CD4-positive, alpha-beta T cell treated with Interleukin-4 for 4 hours (primary cell): Measurements from ENCODE around the gene KANK2.

Experiments
- DNase-seq: peaks from one replicate; pipeline ENCODE4 v3.0.0-alpha.2; 2020

Gene KANK2

DNA sequence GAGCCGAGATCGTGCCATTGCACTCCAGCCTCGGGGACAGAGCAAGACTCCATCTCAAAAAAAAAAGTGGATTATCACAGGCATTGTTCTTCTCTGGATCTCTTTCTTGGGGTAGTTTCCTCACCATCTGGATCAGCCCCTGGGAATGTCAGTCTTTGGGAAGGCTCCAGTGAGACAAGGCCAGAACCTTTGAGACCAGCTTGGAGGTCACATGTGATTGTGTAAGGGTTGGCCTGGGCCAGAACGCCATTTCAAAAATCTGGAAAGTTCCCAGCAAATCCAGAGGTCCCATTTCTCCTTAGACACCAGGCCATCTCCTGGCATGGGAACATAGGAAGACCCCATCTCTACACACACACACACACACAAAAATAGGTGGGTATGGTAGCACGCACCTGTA is 27.8 kb upstream of the KANK2 start:
- DNase-seq, result no peak

DNA sequence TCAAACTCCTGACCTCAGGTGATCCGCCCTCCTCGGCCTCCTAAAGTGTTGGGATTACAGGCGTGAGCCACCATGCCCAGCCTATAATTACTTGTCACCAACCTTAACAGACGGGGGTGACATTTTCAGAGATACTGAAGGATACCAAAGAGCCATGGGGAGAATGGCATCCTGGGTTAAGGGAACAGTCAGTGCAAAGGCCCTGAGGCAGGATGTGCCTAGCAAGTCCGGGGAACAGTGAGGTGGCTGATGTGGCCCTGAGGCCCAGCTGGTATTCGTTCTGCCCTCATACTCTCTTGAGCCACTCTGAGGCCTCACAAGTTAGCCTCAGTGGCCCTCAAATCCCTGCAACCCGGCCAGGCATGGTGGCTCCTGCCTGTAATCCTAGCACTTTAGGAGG is 27.1 kb upstream of the KANK2 start:
- DNase-seq, result no peak

DNA sequence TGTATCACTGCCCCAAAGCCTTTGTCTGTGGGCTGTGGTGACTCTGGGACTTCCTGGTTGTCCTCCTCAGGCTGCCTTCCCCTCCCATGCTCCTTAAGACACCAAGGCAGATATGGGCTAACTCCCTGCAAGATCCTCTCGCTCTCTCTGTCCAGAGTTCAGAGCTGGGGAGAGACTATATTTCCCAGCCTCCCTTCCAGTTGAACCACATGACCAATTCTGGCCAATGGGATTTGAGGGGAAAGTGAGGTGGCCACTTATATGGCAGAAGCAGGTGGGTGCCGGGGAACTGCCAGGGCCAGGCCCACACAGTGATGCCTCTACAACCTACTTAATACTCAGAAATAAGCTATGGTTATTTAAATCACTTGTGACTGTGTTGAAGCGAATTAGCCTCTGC is 25.9 kb upstream of the KANK2 start:
- DNase-seq, result no peak

DNA sequence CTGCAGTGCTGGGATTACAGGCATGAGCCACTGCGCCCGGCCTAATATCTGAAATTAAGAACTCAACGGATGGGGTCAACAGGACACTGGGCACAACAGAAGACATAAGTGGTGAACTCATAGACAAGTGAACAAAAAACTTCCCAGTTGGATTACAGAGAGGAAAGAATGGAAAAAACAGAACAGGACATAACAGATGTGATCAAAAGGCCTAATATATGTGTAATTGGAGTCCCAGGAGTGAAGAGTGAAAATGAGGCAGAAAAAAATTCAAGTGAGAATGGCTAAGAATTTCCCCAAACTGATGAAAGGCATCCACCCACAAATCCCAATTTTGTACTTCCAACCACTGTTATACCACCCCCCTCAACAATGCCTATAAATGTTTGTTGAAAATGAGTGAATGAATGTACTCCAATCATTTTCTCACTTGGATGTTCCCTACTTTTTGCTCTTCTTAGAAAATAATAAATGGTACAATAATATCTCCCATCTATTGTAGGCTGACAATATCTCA is 23.8 kb upstream of the KANK2 start:
- no peak for DNase-seq

DNA sequence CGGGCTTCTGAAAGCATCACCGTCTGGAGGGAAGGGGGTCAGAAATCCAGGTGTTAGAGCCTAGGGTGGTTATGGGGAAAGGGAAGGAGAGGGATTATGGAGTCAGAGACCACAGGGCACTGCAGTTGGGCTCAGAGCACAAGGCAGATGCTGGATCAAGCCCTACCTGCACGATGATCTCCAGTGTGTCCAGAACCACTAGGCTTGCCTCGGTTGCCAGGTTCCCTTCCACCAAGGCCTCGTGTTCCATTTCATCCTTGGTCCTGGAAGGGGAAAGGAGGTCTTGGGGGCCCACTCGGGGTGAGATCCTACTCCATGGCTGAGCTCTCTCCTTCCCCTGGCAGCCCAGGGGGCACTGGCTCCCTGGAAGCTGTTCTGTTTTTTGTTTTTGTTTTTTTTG is 17.0 kb upstream of the KANK2 start:
- DNase-seq, result no peak

DNA sequence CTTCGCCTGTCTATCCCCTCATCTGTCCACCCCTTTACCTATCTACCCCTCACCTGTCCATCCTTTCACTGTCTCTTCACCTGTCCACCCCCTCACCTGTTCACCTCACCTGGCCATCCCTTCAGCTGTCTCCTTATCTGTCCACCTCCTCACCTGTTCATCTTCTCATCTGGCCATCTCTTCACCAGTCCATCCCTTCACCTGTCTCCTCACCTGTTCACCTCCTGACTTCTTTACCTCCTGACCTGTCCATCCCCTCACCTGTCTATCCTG is 13.2 kb upstream of the KANK2 start:
- DNase-seq, result no peak

DNA sequence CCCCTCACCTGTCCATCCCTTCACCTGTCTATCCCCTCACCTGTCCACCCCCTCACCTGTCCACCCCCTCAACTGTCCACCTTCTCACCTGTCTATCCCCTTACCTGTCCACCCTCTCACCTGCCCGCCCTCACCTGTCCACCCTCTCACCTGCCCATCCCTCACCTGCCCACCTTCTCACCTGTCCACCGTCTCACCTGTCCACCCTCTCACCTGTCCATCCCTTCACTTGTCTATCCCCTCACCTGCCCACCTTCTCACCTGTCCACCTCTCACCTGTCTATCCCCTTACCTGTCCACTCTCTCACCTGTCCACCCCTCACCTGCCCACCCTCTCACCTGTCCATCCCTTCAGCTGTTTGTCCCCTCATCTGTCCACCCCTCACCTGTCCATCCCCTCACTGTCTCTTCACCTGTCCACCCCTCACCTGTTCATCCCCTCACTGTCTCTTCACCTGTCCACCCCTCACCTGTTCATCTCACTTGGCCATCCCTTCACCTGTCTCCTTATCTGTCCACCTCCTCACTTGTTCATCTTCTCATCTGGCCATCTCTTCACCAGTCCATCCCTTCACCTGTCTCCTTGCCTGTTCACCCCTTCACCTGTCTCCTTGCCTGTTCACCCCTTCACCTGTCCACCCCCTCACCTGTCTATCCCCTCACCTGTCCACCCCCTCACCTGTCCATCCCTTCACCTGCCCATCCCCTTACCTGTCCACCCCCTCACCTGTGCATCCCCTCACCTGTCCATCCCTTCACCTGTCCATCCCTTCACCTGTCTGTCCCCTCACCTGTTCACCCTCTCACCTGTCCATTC is 12.7 kb upstream of the KANK2 start:
- no peak for DNase-seq

DNA sequence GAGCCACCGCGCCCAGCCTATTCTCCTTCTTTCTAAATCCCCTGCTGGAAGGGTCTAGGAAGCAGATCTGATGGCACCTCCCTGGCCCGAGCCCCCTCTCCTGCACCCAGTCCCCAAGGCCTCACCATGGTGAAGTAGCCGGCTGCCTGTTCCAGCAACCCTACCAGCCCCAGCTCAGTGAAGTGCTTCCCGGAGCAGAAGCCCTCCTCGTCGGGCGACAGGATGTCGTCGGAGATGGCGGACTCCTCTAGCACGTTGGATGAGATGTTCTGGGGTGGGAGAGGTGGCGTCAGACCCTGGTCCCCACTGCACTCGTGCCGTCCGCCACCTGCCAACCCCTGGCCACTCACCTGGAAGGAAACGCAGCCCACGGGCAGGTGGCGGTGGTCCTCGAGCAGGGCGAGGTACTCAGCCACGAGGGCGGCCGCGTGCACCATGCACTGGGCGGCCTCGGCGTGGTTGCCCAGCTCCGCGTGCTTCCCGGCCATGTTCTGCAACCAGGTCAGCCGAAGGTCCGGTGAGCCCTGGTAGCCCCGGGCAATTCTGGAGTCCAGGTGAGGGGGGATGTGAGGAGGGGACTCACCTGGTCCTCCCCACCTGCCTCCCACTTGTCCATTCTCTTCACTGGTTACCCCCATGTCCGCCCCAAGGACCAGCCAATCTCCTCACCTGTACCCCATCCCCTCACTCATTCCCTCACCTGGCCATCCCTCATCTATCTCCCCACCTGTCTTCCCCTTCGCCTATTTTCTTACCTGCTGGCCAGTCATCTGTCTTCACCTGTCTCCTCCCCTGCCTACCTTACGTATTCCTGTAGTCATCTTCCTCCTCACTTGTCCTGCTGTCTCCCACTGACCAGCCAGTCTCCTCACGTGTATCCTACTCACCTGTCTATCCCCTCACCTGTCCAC is 11.5 kb upstream of the KANK2 start:
- no peak for DNase-seq

DNA sequence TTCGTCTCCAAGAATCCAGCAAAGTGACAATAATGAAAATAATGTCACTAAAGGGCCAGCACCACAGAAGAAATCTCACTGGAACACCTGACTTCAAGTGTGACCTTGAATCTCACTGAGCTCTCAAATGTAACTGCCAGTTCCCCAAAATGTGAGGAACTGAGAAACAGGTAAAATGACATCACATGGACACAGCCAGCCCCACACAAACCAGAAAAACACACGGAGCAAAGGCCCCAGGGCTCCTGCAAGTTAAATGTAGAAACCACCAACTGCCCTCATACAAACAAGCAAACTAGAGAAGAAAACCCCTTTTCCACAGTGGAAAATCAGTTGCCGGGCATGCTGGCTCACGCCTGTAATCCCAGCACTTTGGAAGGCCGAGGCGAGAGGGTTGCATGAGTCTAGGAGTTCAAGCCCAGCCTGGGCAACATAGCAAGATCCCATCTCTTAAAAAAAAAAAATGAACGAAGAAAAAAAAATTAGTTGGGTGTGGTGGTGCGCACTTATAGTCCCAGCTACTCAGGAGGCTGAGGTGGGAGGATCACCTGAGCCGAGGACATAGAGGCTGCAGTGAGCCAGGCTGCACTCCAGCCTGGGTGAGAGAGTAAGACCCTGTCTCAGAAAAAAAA is 8.7 kb upstream of the KANK2 start:
- DNase-seq, result no peak

DNA sequence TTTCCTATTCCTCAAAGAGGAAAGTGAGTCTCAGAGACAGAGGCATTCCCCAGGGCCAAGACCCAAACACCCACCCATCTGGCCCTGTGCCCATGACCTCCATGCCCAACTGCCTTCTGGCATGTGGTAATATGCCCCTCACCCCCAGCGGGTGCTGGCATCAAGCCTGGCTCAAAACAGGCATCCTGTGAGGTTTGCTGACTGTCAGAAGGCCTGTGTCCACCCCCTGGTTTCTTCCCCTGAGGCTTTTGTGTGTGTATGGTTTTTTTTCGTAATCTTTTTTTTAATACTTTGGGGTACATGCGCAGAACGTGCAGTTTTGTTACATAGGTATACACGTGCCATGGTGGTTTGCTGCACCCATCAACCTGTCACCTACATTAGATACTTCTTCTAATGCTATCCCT is 7.6 kb upstream of the KANK2 start:
- no peak for DNase-seq

DNA sequence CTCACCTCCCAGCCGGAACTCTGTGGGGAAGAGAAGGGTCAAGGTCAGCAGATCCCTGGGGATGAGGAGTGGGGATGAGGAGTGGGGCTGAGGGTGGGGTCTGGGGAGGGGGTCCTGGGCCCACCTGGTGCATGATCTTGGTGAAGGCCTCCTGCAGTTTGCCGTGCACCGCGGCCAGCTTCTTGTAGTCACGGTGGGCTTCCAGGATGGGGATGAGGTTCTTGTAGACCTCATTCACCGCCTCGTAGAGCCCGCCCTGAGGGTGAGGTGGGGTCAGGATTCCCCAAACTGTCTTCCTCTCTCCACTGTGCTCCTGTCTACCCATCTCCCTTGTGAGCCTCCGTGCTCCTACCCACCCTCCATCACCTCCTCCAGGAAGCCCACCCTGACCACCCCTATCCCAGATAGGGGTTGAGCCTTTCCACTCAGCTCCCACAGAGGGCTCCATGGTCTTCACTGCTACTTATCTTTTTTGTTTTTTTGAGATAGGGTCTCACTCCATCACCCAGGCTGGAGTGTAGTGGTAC is 6.8 kb upstream of the KANK2 start:
- no peak for DNase-seq

DNA sequence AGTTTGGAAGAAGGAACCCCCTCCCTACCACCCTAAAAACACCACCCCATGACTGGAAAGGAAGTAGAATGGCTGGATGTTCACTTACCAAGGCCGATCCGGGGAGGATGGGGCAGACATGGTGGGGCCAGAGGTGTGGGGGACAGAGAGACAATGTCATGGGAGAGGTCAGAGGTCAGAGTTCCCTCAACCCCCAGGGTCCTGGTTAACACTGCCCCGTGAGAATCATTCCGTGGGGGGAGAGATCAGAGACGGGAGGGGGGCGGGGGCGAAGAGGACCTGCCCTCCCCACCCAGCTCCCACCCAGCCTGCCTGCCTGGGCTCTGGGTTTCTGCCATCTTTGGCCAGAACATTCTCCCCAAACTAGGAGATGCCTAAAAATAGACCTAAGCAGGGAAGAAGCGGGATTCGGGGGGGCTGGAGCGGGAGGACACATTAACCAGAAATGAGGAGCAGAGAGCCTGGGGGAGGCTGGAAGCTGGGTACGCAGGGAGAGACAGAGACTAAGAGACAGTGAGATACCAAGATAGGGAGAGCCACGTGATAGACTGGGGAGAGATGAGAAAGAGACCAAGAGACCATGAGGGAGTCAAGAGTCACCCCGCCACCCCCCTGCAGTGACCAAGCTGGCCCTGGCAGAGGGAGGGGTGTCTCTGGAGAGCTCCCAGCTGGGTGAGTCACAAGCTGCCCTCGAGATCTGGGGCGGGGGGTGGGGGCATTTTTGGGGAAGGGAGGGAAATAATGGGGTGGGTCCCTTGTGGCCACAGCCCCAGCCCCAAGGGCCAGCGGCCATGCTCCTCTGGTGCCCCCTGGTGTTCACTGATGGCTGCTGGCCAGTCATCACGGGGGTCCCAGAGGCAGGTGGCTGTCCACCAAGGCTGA is 6.1 kb upstream of the KANK2 start:
- DNase-seq, result no peak

DNA sequence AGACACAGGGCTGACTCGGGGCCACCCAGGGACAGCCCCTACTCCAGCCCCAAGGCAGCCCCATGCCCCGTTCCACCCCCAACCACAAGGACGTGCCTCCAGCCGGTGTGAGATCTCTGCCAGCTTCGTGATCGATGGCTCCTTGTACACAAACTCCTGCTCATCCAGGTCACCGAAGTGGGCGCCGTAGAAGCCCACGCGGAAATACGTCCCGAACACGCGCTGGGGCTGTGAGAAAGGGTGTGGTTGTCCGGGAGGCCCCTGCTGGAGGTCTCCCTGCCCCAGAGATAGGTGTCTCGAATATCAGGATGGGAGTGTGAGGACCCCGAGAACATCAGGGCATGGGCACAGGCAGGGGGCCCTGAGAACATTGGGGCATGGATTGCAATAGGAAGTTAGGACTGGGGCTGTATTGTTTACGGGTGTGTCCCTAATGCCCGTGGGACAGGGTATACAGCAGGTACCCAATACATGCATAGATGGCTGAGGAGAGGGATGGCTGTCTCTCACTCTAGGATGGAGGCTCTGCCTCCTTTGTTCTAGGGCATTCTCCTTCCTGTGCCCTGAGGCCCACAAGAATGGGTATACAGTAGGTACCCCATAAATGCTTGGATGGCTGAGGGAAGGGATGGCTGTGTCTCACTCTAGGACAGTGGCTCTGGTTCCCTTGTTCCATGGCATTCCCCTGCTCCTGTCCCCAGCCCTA is 5.3 kb upstream of the KANK2 start:
- DNase-seq, result no peak

DNA sequence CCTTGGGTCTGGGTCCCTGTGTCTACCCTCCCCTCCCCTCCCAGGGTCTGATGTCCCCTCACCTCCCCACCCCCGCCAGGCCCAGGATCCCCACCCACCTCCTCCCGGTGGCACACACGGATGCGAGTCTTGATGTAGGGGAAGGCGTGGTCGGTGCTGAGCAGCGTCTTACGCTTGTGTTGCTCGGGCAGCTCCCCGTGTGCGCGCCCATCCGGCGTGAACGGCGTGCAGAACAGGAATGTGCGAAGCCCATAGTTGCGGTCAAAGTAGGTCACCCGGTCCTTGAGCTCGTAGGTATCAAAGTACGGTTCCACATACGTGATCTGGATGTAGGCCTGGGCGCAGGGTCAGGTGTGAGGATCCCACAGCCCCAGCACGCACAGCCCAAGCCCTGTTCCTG is 4.4 kb upstream of the KANK2 start:
- DNase-seq, result no peak

DNA sequence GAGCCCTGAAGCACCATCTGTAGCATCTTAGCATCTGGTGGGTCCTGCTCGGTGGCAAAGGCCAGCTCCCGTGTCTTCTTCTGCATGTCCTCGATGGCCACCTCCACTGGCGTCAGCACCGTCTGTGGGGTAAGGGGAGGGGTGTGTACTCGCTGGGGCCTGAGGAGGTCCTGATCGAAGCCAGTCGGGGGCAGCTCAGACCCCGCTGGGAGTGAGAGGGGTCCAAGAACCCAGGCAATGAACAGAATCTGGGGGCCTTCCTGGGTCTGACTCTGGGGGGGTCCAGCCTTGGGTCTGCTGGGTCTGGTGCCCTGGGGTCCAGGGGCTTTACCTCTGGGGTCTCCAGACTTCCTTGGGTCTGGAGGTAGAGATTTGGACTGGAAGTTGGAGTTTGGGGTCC is 3.6 kb upstream of the KANK2 start:
- no peak for DNase-seq

DNA sequence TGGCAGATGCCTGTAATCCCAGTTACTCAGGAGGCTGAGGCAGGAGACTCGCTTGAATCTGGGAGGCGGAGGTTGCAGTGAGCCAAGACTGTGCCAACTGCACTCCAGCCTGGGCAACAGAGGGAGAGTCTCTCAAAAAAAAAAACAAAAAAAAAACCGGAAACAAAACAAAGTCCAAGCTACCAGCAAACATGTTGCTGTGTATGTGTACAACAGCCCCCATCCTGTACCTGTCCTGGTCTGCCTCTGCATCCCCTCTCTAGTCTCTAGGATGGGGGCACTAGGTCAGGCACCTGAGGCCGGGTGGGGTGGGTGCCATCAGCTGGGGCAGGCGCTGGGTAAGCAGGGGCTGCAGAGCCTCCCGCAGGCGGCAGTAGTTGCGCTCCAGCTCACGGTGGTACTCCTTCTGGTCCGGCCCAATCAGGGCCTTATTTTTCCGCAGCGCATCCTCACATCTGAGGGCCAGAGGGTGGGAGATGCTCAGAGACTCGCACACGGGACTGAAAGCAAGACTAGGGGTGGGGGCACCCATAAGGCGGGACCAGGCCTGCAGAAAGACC is 2.8 kb upstream of the KANK2 start:
- no peak for DNase-seq

DNA sequence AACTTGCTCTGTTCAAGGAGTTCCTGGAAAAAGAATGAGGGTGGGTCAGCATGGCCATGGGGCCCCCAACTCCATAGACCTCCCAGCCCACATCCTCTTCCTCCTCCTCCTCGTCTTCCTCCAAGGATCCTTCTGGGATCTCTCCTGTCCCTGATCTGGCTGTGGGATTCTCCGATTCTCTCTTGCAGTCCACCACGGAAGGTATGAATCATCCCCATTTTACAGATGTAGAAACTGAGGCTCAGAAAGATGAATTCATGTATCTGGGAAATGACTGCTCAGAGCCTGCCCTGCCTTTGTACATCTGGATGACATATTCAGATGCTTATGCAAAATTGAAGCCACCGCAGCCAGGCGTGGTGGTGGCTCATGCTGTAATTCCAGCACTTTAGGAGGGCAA is 2.2 kb upstream of the KANK2 start:
- no peak for DNase-seq

DNA sequence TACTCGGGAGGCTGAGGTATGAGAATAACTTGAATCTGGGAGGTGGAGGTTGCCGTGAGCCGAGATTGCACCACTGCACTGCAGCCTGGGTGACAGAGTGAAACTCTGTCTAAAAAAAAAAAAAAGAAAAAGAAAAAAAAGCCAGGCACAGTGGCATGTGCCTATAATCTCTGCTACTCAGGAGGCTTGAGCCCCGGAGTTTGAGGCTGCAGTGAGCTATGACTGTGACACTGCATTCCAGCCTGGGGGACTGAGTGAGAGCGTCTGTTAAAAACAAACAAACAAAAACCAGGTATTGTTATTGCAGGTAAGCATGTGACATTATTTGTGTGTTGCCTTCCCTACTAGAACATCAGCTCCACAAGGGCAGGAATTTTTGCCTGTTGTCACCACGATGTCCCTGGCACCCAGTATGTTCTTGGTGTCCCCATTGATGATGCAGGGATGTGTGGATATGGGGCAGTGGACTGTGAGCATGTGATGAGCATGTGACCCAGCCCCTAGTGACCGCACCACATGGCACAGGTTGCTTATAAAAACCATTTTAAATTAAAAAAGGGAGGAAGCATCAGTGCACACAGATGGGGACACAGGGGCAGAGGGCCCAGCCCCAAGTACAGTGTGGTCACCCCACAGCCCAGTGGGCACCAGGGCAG is 1.6 kb upstream of the KANK2 start:
- DNase-seq, result no peak

DNA sequence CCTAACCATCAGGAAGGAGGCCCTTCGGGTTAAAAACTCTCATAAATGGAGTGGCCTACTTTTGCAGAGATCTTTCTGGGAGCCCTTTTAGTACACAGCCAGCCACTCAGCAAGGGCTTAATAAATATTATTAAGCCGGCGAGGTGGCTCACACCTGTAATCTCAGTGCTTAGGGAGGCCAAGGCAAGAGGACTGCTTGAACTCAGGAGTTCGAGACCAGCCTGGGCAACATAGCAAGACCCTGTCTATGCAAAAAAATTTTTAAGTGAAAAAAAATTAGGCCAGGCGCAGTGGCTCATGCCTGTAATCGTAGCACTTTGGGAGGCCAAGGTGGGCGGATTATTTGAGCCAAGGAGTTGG is 810 bp upstream of the KANK2 start:
- DNase-seq, result no peak

DNA sequence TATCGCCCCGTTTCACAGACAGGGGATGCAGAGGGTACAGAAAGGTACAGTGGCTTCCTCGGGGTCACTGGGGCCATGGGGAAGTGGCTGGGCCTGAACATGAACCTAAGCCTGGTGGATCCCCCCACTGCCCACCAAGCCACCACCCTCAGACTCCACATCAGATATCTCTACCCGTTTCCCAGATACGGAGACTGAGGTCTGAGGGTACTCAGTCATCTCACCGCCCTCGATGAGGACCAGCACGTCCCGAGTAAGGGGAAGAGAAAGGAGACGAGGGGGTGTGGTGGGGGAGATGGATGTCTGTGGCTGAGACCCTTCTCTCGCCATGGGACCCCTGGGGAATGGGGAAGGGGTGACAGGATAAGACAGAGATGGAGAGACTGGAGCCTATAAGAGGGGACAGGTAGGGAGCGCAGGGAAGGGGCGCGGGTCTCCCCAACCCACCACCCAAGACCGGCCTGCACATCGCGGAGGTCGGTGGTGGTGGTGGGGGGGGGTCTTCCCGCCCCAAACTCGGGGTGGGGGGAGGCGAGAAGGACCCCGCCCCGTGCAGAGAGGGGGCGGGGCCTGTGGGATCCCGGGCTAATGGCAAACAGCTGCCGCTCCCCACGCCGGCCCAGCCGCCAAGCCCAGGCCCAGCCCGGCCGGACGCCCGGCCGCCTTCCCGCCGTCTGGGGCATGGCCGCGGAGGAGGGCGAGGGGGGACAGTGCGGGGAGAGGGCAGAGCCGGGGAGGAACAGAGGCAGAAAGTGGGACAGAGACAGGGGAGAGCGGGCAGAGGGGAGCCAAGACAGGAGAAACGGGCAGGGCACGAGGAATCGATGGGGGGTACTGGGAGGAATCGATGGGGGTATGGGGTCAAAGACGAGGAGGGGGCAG is 698 bp downstream of the KANK2 start:
- no peak for DNase-seq
